Caco-2 (cell line): Measurements from ENCODE around the gene HTT. TPM values are rescaled to one million over a fixed set of nuclear protein-coding genes. Genes with fewer than 3 reads are reported as not detected.
A peak's percentile ranks its signal among the peaks of the same experiment; 100 is the strongest.

Experiments
- BruUV-seq: library from RNA; stranded (reverse); fragments of 400-500 nt; replicated peaks from 2 replicates; lab custom pipeline; 2021; lab: Mats Ljungman, UMichigan
- CTCF ChIA-PET: fragments of 300-600 bp; sonication (Branson Sonifier 250); formaldehyde crosslinking; loops from one replicate; lab custom pipeline; 2022; ENCODE audit warnings: antibody characterized with exemption; lab: Charles Lee
- POLR2A ChIA-PET: fragments of 300-600 bp; sonication (Branson Sonifier 250); formaldehyde crosslinking; loops from one replicate; lab custom pipeline; 2022; ENCODE audit warnings: antibody characterized with exemption; lab: Charles Lee
- DNase-seq, 2 experiments: peaks; one replicate each; pipeline versions ENCODE4 v3.0.0 to v3.0.0-alpha.2; 2020 to 2022
- H3K27me3 ChIP-seq: replicated peaks from 2 replicates; pipeline ENCODE4 v1.6.0; 2011; ENCODE audit warnings: low read length; ENCODE audit not compliant: control insufficient read depth, insufficient read depth
- H3K36me3 ChIP-seq: 2 replicates; pipeline ENCODE4 v1.5.1; 2011; ENCODE audit warnings: low read length; ENCODE audit not compliant: control insufficient read depth, insufficient read depth
- H3K4me1 ChIP-seq: fragments of 250-450 bp; sonication (Bioruptor Pico); 2 replicates; pipeline ENCODE4 v1.5.1; 2020; ENCODE audit warnings: mild to moderate bottlenecking
- H3K4me3 ChIP-seq: 2 replicates; pipeline ENCODE4 v1.5.1; 2011; ENCODE audit warnings: low read depth, mild to moderate bottlenecking, control low read depth, low read length
- H3K9me3 ChIP-seq: fragments of 250-450 bp; sonication (Bioruptor Pico); 2 replicates; pipeline ENCODE4 v1.5.1; 2020; ENCODE audit warnings: mild to moderate bottlenecking, moderate library complexity
- H3K27ac Mint-ChIP-seq: one replicate; pipeline ENCODE4 v1.8.0; 2022; ENCODE audit warnings: mixed read lengths; ENCODE audit not compliant: unreplicated experiment
- H3K27me3 Mint-ChIP-seq: one replicate; pipeline ENCODE4 v1.8.0; 2022; ENCODE audit warnings: mixed read lengths; ENCODE audit not compliant: insufficient read depth, unreplicated experiment
- H3K36me3 Mint-ChIP-seq: one replicate; pipeline ENCODE4 v1.8.0; 2022; ENCODE audit warnings: mild to moderate bottlenecking, mixed read lengths; ENCODE audit not compliant: insufficient read depth, unreplicated experiment
- H3K4me1 Mint-ChIP-seq: one replicate; pipeline ENCODE4 v1.8.0; 2022; ENCODE audit warnings: low read depth, mixed read lengths; ENCODE audit not compliant: unreplicated experiment
- H3K4me3 Mint-ChIP-seq: one replicate; pipeline ENCODE4 v1.8.0; 2022; ENCODE audit warnings: mild to moderate bottlenecking, moderate library complexity, mixed read lengths; ENCODE audit not compliant: unreplicated experiment
- H3K9me3 Mint-ChIP-seq: one replicate; pipeline ENCODE4 v1.8.0; 2022; ENCODE audit warnings: mixed read lengths; ENCODE audit not compliant: unreplicated experiment
- intact Hi-C: fragments of 100-400 bp; cut with micrococcal nuclease; formaldehyde crosslinking; loops from one replicate; pipeline ENCODE4 v1.10.0; 2022; ENCODE audit not compliant: unreplicated experiment
- total RNA-seq: library from RNA; stranded (reverse); gene quantifications from 2 replicates; pipeline ENCODE4 v1.2.3, GENCODE V29; 2022
- TF ChIP-seq, protein P1 (sequence below), 2 experiments: fragments of 200-600 bp in 1 of 2; IDR thresholded peaks; 1 replicate in 1 of 2; 2 replicates in 1 of 2; pipeline versions ENCODE4 v1.5.1 to v1.8.0; 2011 to 2022; ENCODE audit warnings: antibody characterized with exemption in 1 of 2, control low read depth in 1 of 2, inconsistent platforms in 1 of 2, low read depth in 1 of 2, low read length in 1 of 2, mild to moderate bottlenecking in 1 of 2, moderate library complexity in 1 of 2; ENCODE audit not compliant: insufficient read depth in 1 of 2, severe bottlenecking in 1 of 2, unreplicated experiment in 1 of 2

HTT gene
- total RNA-seq, 1 experiment from 2014 or later: 63.3 TPM

DNA sequence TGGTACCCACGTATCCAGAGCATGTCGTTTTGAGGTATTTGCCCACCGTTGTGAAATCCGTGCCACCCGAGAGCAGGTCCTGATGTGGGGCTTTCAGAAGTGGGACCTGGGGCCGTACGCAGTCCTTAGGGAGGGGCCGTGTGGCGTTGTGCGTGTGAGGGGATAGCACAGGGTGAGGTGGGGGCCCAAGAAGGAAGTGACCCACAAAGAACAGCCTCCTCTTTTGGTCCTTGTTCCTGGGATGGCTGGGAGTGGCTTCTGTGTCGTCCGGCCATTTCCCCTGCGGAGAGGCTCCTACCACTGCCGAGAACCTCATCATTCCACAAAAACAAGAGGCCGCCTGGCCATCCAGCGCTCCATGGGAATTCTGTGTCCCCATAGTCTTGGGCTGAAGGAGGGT is 157.5 kb downstream of the HTT start:
- no peak overlapping the region for H3K4me3 ChIP-seq
- Mint-ChIP-seq H3K36me3 (peaks cover 66% of the 10 kb centered on the region), H3K27ac (no peak overlapping the region), H3K9me3 (no peaks in the 10 kb centered on the region), H3K27me3 (no peaks in the 10 kb centered on the region), H3K4me3 (no peak overlapping the region), H3K4me1 (no peaks in the 10 kb centered on the region)
- no TSS peak for BruUV-seq
- no peak for DNase-seq
- intact Hi-C loops: no loop called here
- POLR2A ChIA-PET: no interaction called here
- CTCF ChIA-PET: no interaction called here
- peaks cover 5% of the 10 kb centered on the region; the same call in 1 of the 2 replicates for H3K36me3 ChIP-seq
- H3K9me3 ChIP-seq: no peaks in the 10 kb centered on the region
- no peaks in the 10 kb centered on the region for H3K4me1 ChIP-seq
- TF ChIP-seq, protein P1, sequence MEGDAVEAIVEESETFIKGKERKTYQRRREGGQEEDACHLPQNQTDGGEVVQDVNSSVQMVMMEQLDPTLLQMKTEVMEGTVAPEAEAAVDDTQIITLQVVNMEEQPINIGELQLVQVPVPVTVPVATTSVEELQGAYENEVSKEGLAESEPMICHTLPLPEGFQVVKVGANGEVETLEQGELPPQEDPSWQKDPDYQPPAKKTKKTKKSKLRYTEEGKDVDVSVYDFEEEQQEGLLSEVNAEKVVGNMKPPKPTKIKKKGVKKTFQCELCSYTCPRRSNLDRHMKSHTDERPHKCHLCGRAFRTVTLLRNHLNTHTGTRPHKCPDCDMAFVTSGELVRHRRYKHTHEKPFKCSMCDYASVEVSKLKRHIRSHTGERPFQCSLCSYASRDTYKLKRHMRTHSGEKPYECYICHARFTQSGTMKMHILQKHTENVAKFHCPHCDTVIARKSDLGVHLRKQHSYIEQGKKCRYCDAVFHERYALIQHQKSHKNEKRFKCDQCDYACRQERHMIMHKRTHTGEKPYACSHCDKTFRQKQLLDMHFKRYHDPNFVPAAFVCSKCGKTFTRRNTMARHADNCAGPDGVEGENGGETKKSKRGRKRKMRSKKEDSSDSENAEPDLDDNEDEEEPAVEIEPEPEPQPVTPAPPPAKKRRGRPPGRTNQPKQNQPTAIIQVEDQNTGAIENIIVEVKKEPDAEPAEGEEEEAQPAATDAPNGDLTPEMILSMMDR (IDR thresholded peaks at IDR 0.05; ENCODE audit: insufficient read depth in 1 of 2, low read depth in 1 of 2, low read length in 1 of 2, severe bottlenecking in 1 of 2, unreplicated experiment in 1 of 2): no peak
- no peaks in the 10 kb centered on the region for H3K27me3 ChIP-seq

DNA sequence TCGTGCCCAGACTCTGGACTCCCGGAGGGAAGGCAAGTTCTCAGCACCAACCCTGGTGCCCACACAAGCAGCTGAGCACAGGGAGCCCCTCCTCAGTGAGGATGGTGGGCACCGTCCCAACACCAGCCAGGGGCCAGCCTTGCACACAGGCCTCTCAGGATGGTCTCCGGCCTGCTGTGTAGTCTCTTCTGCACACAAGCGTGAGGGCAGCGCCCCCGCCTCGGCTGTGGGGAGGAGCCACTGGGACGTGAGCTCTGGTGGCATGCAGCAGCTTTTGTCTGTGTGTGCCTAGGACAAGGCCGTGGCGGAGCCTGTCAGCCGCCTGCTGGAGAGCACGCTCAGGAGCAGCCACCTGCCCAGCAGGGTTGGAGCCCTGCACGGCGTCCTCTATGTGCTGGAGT is 158.4 kb downstream of the HTT start:
- Mint-ChIP-seq H3K4me1 (no peaks in the 10 kb centered on the region), H3K4me3 (no peak overlapping the region), H3K27ac (no peak overlapping the region), H3K27me3 (no peaks in the 10 kb centered on the region), H3K36me3 (peaks cover 71% of the 10 kb centered on the region), H3K9me3 (no peaks in the 10 kb centered on the region)
- no peaks in the 10 kb centered on the region for H3K27me3 ChIP-seq
- H3K4me3 ChIP-seq: no peak overlapping the region
- peaks cover 5% of the 10 kb centered on the region; the same call in 1 of the 2 replicates for H3K36me3 ChIP-seq
- no TSS peak for BruUV-seq
- no peak for DNase-seq
- ChIA-PET POLR2A (no interaction called here), CTCF (no interaction called here)
- TF ChIP-seq, protein P1 (IDR thresholded peaks at IDR 0.05; ENCODE audit: insufficient read depth in 1 of 2, low read depth in 1 of 2, low read length in 1 of 2, severe bottlenecking in 1 of 2, unreplicated experiment in 1 of 2): no peak
- no peaks in the 10 kb centered on the region for H3K4me1 ChIP-seq
- no peaks in the 10 kb centered on the region for H3K9me3 ChIP-seq
- intact Hi-C loops: no loop called here

DNA sequence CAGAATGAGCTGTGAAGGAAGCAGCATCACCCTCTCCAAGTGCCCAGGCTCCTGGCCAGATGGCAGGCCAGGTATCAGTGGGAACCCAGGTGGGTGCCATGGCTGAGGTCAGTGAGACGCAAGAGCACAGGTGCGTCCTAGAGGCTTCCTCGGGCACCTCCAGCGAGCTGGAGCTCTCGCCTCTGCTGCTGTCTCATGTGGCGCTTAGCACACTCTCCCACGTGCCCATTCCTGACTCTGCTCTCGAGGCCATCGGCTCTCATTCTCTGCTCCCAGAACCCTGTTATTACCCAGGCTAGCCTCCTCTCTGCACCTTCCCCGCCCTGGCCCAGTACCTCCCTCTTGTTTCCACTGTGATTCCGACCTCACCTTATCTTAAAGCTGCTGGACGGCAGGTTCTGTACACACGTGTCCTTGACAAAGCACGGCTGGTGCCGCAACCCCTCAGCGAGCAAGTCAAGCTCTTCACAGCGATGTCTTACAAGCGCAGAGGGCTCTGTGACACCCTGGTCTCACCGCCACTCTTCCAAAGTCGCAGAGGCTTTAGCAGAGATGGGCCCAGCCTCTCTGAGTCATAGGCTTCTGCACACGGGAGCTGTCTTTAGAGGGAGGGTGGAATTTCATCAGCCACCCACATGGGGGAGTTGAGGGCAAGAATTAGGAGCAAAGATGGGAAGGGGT is 159.1 kb downstream of the HTT start:
- intact Hi-C loops: no loop called here
- H3K27me3 ChIP-seq: no peaks in the 10 kb centered on the region
- H3K36me3 ChIP-seq: peaks cover 5% of the 10 kb centered on the region; the same call in 1 of the 2 replicates
- ChIA-PET CTCF (interaction anchor here (1.1 kb wide), 1 partner anchor 247 kb away, joined by 3 read pairs; no protein-coding TSS in a partner anchor), POLR2A (no interaction called here)
- no peak for DNase-seq
- H3K9me3 ChIP-seq: no peaks in the 10 kb centered on the region
- no peak overlapping the region for H3K4me3 ChIP-seq
- Mint-ChIP-seq H3K27me3 (no peaks in the 10 kb centered on the region), H3K36me3 (peaks cover 64% of the 10 kb centered on the region), H3K27ac (peak overlapping the region; percentile 11), H3K9me3 (no peaks in the 10 kb centered on the region), H3K4me3 (no peak overlapping the region), H3K4me1 (no peaks in the 10 kb centered on the region)
- TF ChIP-seq, protein P1 (IDR thresholded peaks at IDR 0.05; ENCODE audit: insufficient read depth in 1 of 2, low read depth in 1 of 2, low read length in 1 of 2, severe bottlenecking in 1 of 2, unreplicated experiment in 1 of 2): no peak
- no TSS peak for BruUV-seq
- no peaks in the 10 kb centered on the region for H3K4me1 ChIP-seq
